ENCODE measurements around the gene TTLL1. TPM values are rescaled to one million over a fixed set of nuclear protein-coding genes. Genes with fewer than 3 reads are reported as not detected.

The TTLL1 gene
- total RNA-seq, 4 donors from 2014 or later: 1.6 to 5.6 (median 4.1) TPM

GRCh38 chr22:43039800-43040199 is 49.4 kb downstream of the TTLL1 start:
- TF ChIP-seq CTCF (IDR thresholded peaks at IDR 0.05; ENCODE audit: low read depth): no peak

DNA sequence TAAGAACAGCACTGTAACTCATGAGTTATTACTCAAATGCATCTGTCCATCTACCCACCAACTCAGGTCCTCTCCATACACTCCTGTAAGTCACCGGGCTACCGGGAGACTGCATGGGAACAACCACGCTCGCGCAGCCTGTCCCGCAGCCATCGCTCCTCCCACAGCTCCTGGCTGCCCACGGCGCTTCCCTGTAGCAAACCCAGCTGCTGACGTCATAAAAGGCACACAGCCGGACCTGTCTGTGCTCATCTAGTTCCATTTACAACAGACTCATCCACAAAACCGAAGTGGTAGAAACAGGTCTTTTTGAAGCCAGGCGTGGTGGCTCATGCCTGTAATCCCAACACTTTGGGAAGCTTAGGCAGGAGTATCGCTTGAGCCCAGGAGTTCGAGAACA is 50.9 kb downstream of the TTLL1 start:
- TF ChIP-seq CTCF (IDR thresholded peaks at IDR 0.05; ENCODE audit: low read depth): no peak

DNA sequence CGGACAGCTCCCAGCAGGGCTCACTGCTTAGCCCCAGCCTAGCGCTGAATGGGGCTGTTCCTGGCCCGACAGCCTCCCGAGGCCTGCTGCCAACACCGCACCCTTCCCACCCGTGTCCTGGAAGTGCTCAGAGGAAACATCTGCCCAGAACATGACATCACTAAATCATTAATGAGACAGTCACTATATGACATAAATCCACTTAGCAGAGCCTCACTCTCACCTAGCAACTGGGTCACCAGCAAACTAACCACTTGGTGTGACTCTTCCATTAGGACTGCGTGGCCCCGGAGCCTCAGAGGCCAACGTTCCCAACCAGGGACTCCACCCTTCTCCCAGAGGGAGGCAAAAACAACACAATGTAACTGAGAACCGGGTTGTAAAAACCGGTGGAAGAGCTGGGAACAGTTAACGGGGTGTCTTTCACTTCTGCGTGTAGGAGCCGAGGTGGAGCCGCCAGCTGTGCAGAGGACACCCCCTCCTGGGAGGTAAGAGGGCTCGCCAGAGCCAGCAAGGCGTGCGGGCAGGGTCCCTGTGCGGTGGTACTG is 52.8 kb downstream of the TTLL1 start:
- TF ChIP-seq CTCF (IDR thresholded peaks at IDR 0.05; ENCODE audit: low read depth): no peak

DNA sequence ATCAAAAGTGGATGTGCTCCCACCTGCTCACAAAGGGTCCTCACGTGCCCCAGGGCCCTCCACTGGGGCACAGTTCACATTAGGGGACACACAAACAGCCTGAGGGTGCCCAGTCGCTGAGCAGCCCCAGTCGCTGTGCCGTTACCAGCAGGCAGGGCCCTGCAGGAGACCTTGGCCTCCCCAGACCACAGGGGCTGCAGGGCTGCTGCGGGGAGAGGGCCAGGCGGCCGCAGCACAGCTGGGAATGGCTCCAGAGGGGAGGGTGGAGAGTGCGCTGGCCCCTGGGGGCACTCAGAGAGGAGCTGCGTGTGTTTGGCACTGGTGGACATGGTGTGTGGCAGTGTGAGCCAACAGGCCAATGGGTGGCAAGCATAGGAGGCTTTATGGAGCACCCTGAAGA is 53.9 kb downstream of the TTLL1 start:
- TF ChIP-seq CTCF (IDR thresholded peaks at IDR 0.05; ENCODE audit: low read depth): no peak

DNA sequence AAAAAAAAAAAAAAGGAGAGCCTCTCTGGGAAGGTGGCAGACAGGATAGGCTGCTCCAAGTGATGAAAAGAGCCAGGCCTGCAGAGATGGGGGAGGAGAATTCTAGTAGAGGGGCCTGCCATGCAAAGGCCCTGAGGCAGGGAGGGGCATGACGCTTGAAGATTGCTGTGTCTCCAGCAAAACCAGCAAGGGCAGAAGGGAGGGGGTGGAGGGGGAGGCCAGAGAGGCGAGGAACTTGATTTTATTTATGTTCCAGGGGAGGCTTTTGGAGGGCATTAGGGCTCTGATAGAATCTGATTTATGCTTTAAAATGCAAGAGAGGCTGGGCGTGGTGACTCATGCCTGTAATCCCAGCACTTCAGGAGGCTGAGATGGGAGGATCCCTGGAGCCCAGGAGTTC is 57.6 kb downstream of the TTLL1 start:
- TF ChIP-seq CTCF (IDR thresholded peaks at IDR 0.05; ENCODE audit: low read depth): no peak

GRCh38 chr22:43018615-43019014 is 70.6 kb downstream of the TTLL1 start:
- TF ChIP-seq CTCF (IDR thresholded peaks at IDR 0.05; ENCODE audit: low read depth): no peak

DNA sequence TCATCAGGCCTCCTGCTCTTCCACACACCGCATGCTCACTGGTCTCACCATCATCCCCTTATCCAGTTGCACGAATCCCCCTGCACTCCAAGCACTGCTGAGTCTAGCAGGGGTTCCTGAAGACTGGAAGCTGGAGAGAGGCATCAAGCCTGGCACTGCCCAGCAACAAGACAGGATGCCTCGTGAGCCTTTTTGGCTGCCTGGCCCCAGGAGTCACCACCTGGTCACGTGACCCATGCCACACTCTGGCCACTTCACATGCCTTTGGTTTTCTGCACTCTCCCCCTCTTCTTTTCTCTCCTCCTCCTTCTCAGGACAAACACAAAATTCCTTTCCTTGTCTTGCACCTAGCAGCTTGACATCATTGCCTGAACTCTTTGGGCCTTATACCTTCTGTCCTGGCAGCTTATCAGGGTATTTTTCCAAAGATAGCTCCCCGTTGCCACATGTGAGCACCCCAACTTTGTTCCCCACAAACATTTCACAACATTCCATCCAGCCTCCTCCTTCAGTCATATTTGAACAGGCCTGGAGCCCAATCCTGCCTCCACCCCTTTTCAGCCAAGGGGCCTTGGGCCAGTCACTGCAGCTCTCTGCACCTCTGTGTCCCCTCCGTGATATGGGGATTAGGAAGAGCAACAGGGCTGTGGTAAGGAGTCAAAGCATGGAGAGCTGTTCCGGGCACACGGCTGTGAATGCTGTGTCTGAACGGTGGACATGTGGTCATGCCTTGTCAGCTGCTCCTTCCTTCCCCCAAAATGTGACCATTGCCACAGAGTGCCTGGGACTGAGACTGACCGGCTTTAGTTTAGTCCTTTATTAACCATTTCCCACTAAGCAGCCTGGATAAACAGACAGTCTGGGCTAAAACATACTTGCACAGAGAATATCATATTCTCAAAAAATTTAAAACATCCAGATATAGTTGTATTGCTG is 71.4 kb downstream of the TTLL1 start:
- no peak for TF ChIP-seq CTCF (IDR thresholded peaks at IDR 0.05; ENCODE audit: low read depth)
